ENCODE measurements around the gene PCSK9. TPM values are rescaled to one million over a fixed set of nuclear protein-coding genes. Genes with fewer than 3 reads are reported as not detected.

Gene PCSK9
- polyA plus RNA-seq, 1 donor: 3.0 TPM

GRCh38 chr1:54996869-54997710 lies 42.3 kb upstream of the PCSK9 start:
- peak in 1 of 2 donors; percentile 22 for DNase-seq
- Histone ChIP-seq H3K9me3 (ENCODE audit: control insufficient read depth, low read depth, low read length) (no peaks in the 10 kb centered on the region), H3K4me3 (ENCODE audit: low read length) (peak overlapping the region; percentile 15), H3K27me3 (ENCODE audit: control insufficient read depth, insufficient read depth, low read length) (peaks cover 36% of the 10 kb centered on the region), H3K4me1 (ENCODE audit: control insufficient read depth, insufficient read depth, low read length) (no peaks in the 10 kb centered on the region), H3K36me3 (ENCODE audit: control insufficient read depth, insufficient read depth, low read length) (no peaks in the 10 kb centered on the region), H3K27ac (ENCODE audit: low read length) (no peak overlapping the region)
- WGBS (ENCODE audit: insufficient coverage, low lambda C conversion rate): no CpG with 5 or more reads among the region's 46 CpGs

GRCh38 chr1:54997711-54997986 lies 41.7 kb upstream of the PCSK9 start:
- Histone ChIP-seq H3K9me3 (ENCODE audit: control insufficient read depth, low read depth, low read length) (no peaks in the 10 kb centered on the region), H3K27ac (ENCODE audit: low read length) (no peak overlapping the region), H3K27me3 (ENCODE audit: control insufficient read depth, insufficient read depth, low read length) (peaks cover 36% of the 10 kb centered on the region), H3K4me3 (ENCODE audit: low read length) (no peak overlapping the region), H3K36me3 (ENCODE audit: control insufficient read depth, insufficient read depth, low read length) (no peaks in the 10 kb centered on the region), H3K4me1 (ENCODE audit: control insufficient read depth, insufficient read depth, low read length) (no peaks in the 10 kb centered on the region)
- DNase-seq: no peak
- WGBS (ENCODE audit: insufficient coverage, low lambda C conversion rate): no CpG with 5 or more reads among the region's 6 CpGs

GRCh38 chr1:54998100-54998499 lies 41.2 kb upstream of the PCSK9 start:
- Histone ChIP-seq H3K9me3 (ENCODE audit: control insufficient read depth, low read depth, low read length) (no peaks in the 10 kb centered on the region), H3K36me3 (ENCODE audit: control insufficient read depth, insufficient read depth, low read length) (no peaks in the 10 kb centered on the region), H3K27me3 (ENCODE audit: control insufficient read depth, insufficient read depth, low read length) (peaks cover 36% of the 10 kb centered on the region), H3K4me1 (ENCODE audit: control insufficient read depth, insufficient read depth, low read length) (no peaks in the 10 kb centered on the region), H3K4me3 (ENCODE audit: low read length) (no peak overlapping the region), H3K27ac (ENCODE audit: low read length) (no peak overlapping the region)
- DNase-seq: no peak
- no CpG with 5 or more reads among the region's 6 CpGs for WGBS (ENCODE audit: insufficient coverage, low lambda C conversion rate)

GRCh38 chr1:54998677-54999076 lies 40.7 kb upstream of the PCSK9 start, which contains the start of gene BSND:
Gene BSND, plus strand, starts transcription at chr1:54998933. Its CDS starts 254 bp downstream, at chr1:54999187.
- Histone ChIP-seq H3K27me3 (ENCODE audit: control insufficient read depth, insufficient read depth, low read length) (peaks cover 36% of the 10 kb centered on the region), H3K27ac (ENCODE audit: low read length) (no peak within 1 kb of the TSS), H3K4me3 (ENCODE audit: low read length) (no peak within 1 kb of the TSS), H3K9me3 (ENCODE audit: control insufficient read depth, low read depth, low read length) (no peaks in the 10 kb centered on the region), H3K36me3 (ENCODE audit: control insufficient read depth, insufficient read depth, low read length) (no peaks in the 10 kb centered on the region), H3K4me1 (ENCODE audit: control insufficient read depth, insufficient read depth, low read length) (no peaks in the 10 kb centered on the region)
- WGBS (ENCODE audit: insufficient coverage, low lambda C conversion rate): no CpG with 5 or more reads among the region's 7 CpGs
- DNase-seq: no peak

GRCh38 chr1:55000110-55001085 lies 39.0 kb upstream of the PCSK9 start:
- no peaks in the 10 kb centered on the region for H3K4me1 ChIP-seq (ENCODE audit: control insufficient read depth, insufficient read depth, low read length)
- no peak for DNase-seq
- no peaks in the 10 kb centered on the region for H3K9me3 ChIP-seq (ENCODE audit: control insufficient read depth, low read depth, low read length)
- WGBS (ENCODE audit: insufficient coverage, low lambda C conversion rate): no CpG with 5 or more reads among the region's 8 CpGs
- no peak overlapping the region for H3K27ac ChIP-seq (ENCODE audit: low read length)
- no peaks in the 10 kb centered on the region for H3K36me3 ChIP-seq (ENCODE audit: control insufficient read depth, insufficient read depth, low read length)
- H3K4me3 ChIP-seq (ENCODE audit: low read length): no peak overlapping the region
- H3K27me3 ChIP-seq (ENCODE audit: control insufficient read depth, insufficient read depth, low read length): peaks cover 33% of the 10 kb centered on the region

- H3K4me1 ChIP-seq (ENCODE audit: control insufficient read depth, insufficient read depth, low read length): no peaks in the 10 kb centered on the region
- DNase-seq: no peak
- WGBS (ENCODE audit: insufficient coverage, low lambda C conversion rate): no CpG with 5 or more reads among the region's 4 CpGs
- H3K36me3 ChIP-seq (ENCODE audit: control insufficient read depth, insufficient read depth, low read length): no peaks in the 10 kb centered on the region
- H3K27me3 ChIP-seq (ENCODE audit: control insufficient read depth, insufficient read depth, low read length): peaks cover 24% of the 10 kb centered on the region
- H3K4me3 ChIP-seq (ENCODE audit: low read length): no peak overlapping the region
- no peaks in the 10 kb centered on the region for H3K9me3 ChIP-seq (ENCODE audit: control insufficient read depth, low read depth, low read length)
- no peak overlapping the region for H3K27ac ChIP-seq (ENCODE audit: low read length)
Measured at GRCh38 chr1:55001311-55001710, 38.0 kb upstream of the PCSK9 start.

- H3K4me3 ChIP-seq (ENCODE audit: low read length): no peak overlapping the region
- no peak overlapping the region for H3K27ac ChIP-seq (ENCODE audit: low read length)
- peaks cover 11% of the 10 kb centered on the region for H3K27me3 ChIP-seq (ENCODE audit: control insufficient read depth, insufficient read depth, low read length)
- no peak for DNase-seq
- no peaks in the 10 kb centered on the region for H3K4me1 ChIP-seq (ENCODE audit: control insufficient read depth, insufficient read depth, low read length)
- H3K9me3 ChIP-seq (ENCODE audit: control insufficient read depth, low read depth, low read length): no peaks in the 10 kb centered on the region
- 80% methylated on average over 1 of the region's 2 CpGs for WGBS (ENCODE audit: insufficient coverage, low lambda C conversion rate)
- H3K36me3 ChIP-seq (ENCODE audit: control insufficient read depth, insufficient read depth, low read length): no peaks in the 10 kb centered on the region
Measured at GRCh38 chr1:55002686-55003085, 36.7 kb upstream of the PCSK9 start.

- DNase-seq: no peak
- no peak overlapping the region for H3K27ac ChIP-seq (ENCODE audit: low read length)
- peaks cover 4% of the 10 kb centered on the region for H3K27me3 ChIP-seq (ENCODE audit: control insufficient read depth, insufficient read depth, low read length)
- H3K36me3 ChIP-seq (ENCODE audit: control insufficient read depth, insufficient read depth, low read length): no peaks in the 10 kb centered on the region
- no peaks in the 10 kb centered on the region for H3K4me1 ChIP-seq (ENCODE audit: control insufficient read depth, insufficient read depth, low read length)
- H3K9me3 ChIP-seq (ENCODE audit: control insufficient read depth, low read depth, low read length): no peaks in the 10 kb centered on the region
- no CpG with 5 or more reads among the region's 10 CpGs for WGBS (ENCODE audit: insufficient coverage, low lambda C conversion rate)
- H3K4me3 ChIP-seq (ENCODE audit: low read length): no peak overlapping the region
Measured at GRCh38 chr1:55005351-55006140, 33.8 kb upstream of the PCSK9 start.

- DNase-seq: no peak
- H3K4me3 ChIP-seq (ENCODE audit: low read length): no peak overlapping the region
- no peaks in the 10 kb centered on the region for H3K9me3 ChIP-seq (ENCODE audit: control insufficient read depth, low read depth, low read length)
- H3K4me1 ChIP-seq (ENCODE audit: control insufficient read depth, insufficient read depth, low read length): no peaks in the 10 kb centered on the region
- no peak overlapping the region for H3K27ac ChIP-seq (ENCODE audit: low read length)
- peaks cover 4% of the 10 kb centered on the region for H3K27me3 ChIP-seq (ENCODE audit: control insufficient read depth, insufficient read depth, low read length)
- 94% methylated on average over 3 of the region's 12 CpGs for WGBS (ENCODE audit: insufficient coverage, low lambda C conversion rate)
- H3K36me3 ChIP-seq (ENCODE audit: control insufficient read depth, insufficient read depth, low read length): no peaks in the 10 kb centered on the region
Measured at GRCh38 chr1:55006931-55007330, 32.4 kb upstream of the PCSK9 start.

- Histone ChIP-seq H3K4me1 (ENCODE audit: control insufficient read depth, insufficient read depth, low read length) (no peaks in the 10 kb centered on the region), H3K27me3 (ENCODE audit: control insufficient read depth, insufficient read depth, low read length) (peaks cover 4% of the 10 kb centered on the region), H3K27ac (ENCODE audit: low read length) (no peak overlapping the region), H3K4me3 (ENCODE audit: low read length) (no peak overlapping the region), H3K36me3 (ENCODE audit: control insufficient read depth, insufficient read depth, low read length) (no peaks in the 10 kb centered on the region), H3K9me3 (ENCODE audit: control insufficient read depth, low read depth, low read length) (no peaks in the 10 kb centered on the region)
- no CpG with 5 or more reads among the region's 3 CpGs for WGBS (ENCODE audit: insufficient coverage, low lambda C conversion rate)
- DNase-seq: no peak
Measured at GRCh38 chr1:55007625-55008024, 31.7 kb upstream of the PCSK9 start.
